Brain microvascular endothelial cell (primary cell): Measurements from ENCODE around the gene TNNI2.

Experiments used
- DNase-seq: peaks from one replicate; pipeline ENCODE4 v3.0.0-alpha.2; 2020
- H3K27ac ChIP-seq: fragments of 250-450 bp; sonication (Bioruptor Pico); 2 replicates; pipeline ENCODE4 v1.5.1; 2020; ENCODE audit warnings: mild to moderate bottlenecking, moderate library complexity
- H3K27me3 ChIP-seq: fragments of 250-450 bp; sonication (Bioruptor Pico); replicated peaks from 2 replicates; pipeline ENCODE4 v1.5.1; 2020; ENCODE audit warnings: mild to moderate bottlenecking
- H3K36me3 ChIP-seq: fragments of 250-450 bp; sonication (Bioruptor Pico); replicated peaks from 2 replicates; pipeline ENCODE4 v1.5.1; 2020; ENCODE audit warnings: mild to moderate bottlenecking
- H3K4me3 ChIP-seq: 2 replicates; pipeline ENCODE4 v1.5.1; 2011; ENCODE audit warnings: low read depth, mild to moderate bottlenecking, control low read depth, low read length, moderate library complexity
- CTCF ChIP-seq: IDR thresholded peaks from 2 replicates; pipeline ENCODE4 v1.5.1; 2011; ENCODE audit warnings: low read depth, mild to moderate bottlenecking, moderate library complexity, low read length, control low read depth, inconsistent platforms; ENCODE audit errors: missing control alignments
- in situ Hi-C: cut with HindIII; loops from 2 replicates; pipeline ENCODE4 v1.10.0; 2017; ENCODE audit warnings: low sequenced_read_pairs, low pct_ligation_motif_present

Gene TNNI2

GRCh38 chr11:1830322-1831223 is 8.2 kb upstream of the TNNI2 start:
- in situ Hi-C loops, result no loop called here
- TF ChIP-seq CTCF, result no peak
- no peak for DNase-seq
- no peak overlapping the region for H3K4me3 ChIP-seq
- no peak overlapping the region for H3K27ac ChIP-seq
- H3K27me3 ChIP-seq, result no peaks in the 10 kb centered on the region
- H3K36me3 ChIP-seq, result no peaks in the 10 kb centered on the region

- no peak for DNase-seq
- Histone ChIP-seq H3K27ac (no peak overlapping the region), H3K36me3 (no peaks in the 10 kb centered on the region), H3K4me3 (no peak overlapping the region), H3K27me3 (no peaks in the 10 kb centered on the region)
- no peak for TF ChIP-seq CTCF
- in situ Hi-C loops, result no loop called here
Observed at GRCh38 chr11:1831338-1832210, 7.2 kb upstream of the TNNI2 start.

- DNase-seq, result no peak
Observed at GRCh38 chr11:1832211-1832919, 6.4 kb upstream of the TNNI2 start.

GRCh38 chr11:1832920-1833295 is 5.9 kb upstream of the TNNI2 start:
- Histone ChIP-seq H3K4me3 (no peak overlapping the region), H3K36me3 (no peaks in the 10 kb centered on the region), H3K27me3 (no peaks in the 10 kb centered on the region), H3K27ac (no peak overlapping the region)
- no peak for TF ChIP-seq CTCF
- DNase-seq, result no peak
- in situ Hi-C loops, result no loop called here

More at GRCh38 chr11:1832211-1832919, 6.4 kb upstream of the TNNI2 start:
- H3K36me3 ChIP-seq, result no peaks in the 10 kb centered on the region
- H3K27me3 ChIP-seq, result no peaks in the 10 kb centered on the region
- no peak overlapping the region for H3K27ac ChIP-seq
- TF ChIP-seq CTCF, result peak; percentile 84
- in situ Hi-C loops, result no loop called here
- H3K4me3 ChIP-seq, result no peak overlapping the region

GRCh38 chr11:1834062-1834610 is 4.6 kb upstream of the TNNI2 start:
- no peak for TF ChIP-seq CTCF
- no peaks in the 10 kb centered on the region for H3K27me3 ChIP-seq
- H3K4me3 ChIP-seq, result no peak overlapping the region
- H3K36me3 ChIP-seq, result no peaks in the 10 kb centered on the region
- no peak for DNase-seq
- H3K27ac ChIP-seq, result no peak overlapping the region
- in situ Hi-C loops, result no loop called here
